Endothelial cell of umbilical vein (primary cell): ENCODE results near the gene RASA2. TPM values are rescaled to one million over a fixed set of nuclear protein-coding genes. Genes with fewer than 3 reads are reported as not detected.

Source experiments
- BruUV-seq: library from RNA; stranded (reverse); fragments of 400-500 nt; replicated peaks from 2 replicates; lab custom pipeline; 2021; lab: Mats Ljungman, UMichigan
- CTCF ChIA-PET: fragments of 300-600, 350-600 bp; sonication (Branson Sonifier 250); formaldehyde crosslinking; loops from one replicate; lab custom pipeline; 2021; ENCODE audit warnings: antibody characterized with exemption, inconsistent platforms; lab: Charles Lee
- POLR2A ChIA-PET: fragments of 300-600, 350-600 bp; sonication (Branson Sonifier 250); formaldehyde crosslinking; loops from one replicate; lab custom pipeline; 2021; ENCODE audit warnings: antibody characterized with exemption, inconsistent platforms; lab: Charles Lee
- DNase-seq: peaks from one replicate; pipeline ENCODE4 v3.0.0-alpha.2; 2011; ENCODE audit warnings: low read depth, low spot score
- FAIRE-seq: peaks from 2 replicates; lab custom pipeline; 2011; peaks lifted over from hg19 to GRCh38; lab: Jason Lieb, UNC
- H2AFZ ChIP-seq: 2 replicates; pipeline ENCODE4 v1.6.0; 2012; ENCODE audit warnings: low read depth, low read length, control low read depth, inconsistent platforms
- H3K27ac ChIP-seq: 2 replicates; pipeline ENCODE4 v1.5.1; 2011; ENCODE audit warnings: low read depth, mild to moderate bottlenecking, control low read depth, low read length, moderate library complexity; ENCODE audit not compliant: insufficient read depth
- H3K27me3 ChIP-seq, 2 experiments: 2 replicates each; pipeline versions ENCODE4 v1.6.0 to v1.6.1; 2011; ENCODE audit warnings: low read length in 2 of 2, mixed read lengths in 1 of 2; ENCODE audit not compliant: control insufficient read depth in 2 of 2, insufficient read depth in 2 of 2
- H3K36me3 ChIP-seq, 2 experiments: 2 replicates in 1 of 2; 3 replicates in 1 of 2; pipeline ENCODE4 v1.5.1; 2011; ENCODE audit warnings: low read length in 2 of 2, mild to moderate bottlenecking in 1 of 2, moderate library complexity in 1 of 2; ENCODE audit not compliant: control insufficient read depth in 2 of 2, insufficient read depth in 2 of 2; ENCODE audit errors: extremely low read depth in 1 of 2
- H3K4me1 ChIP-seq: 3 replicates; pipeline ENCODE4 v1.5.1; 2011; ENCODE audit warnings: mild to moderate bottlenecking, low read length; ENCODE audit not compliant: control insufficient read depth, insufficient read depth; ENCODE audit errors: extremely low read depth
- H3K4me2 ChIP-seq: 2 replicates; pipeline ENCODE4 v1.6.1; 2011; ENCODE audit warnings: low read length, control low read depth, mixed read lengths; ENCODE audit not compliant: insufficient read depth
- H3K4me3 ChIP-seq, 3 experiments: fragments of 200-600 bp in 1 of 3; sonication (generic), shearing (Covaris generic) in 1 of 3; replicated peaks in 1 of 3; 2 replicates each; pipeline ENCODE4 v1.5.1; 2011 to 2016; ENCODE audit warnings: control low read depth in 3 of 3, low read length in 3 of 3, mild to moderate bottlenecking in 2 of 3, inconsistent platforms in 1 of 3, low read depth in 1 of 3, moderate library complexity in 1 of 3; ENCODE audit not compliant: insufficient read depth in 1 of 3
- H3K79me2 ChIP-seq: 2 replicates; pipeline ENCODE4 v1.6.0; 2012; ENCODE audit warnings: low read length, inconsistent platforms; ENCODE audit not compliant: control insufficient read depth, insufficient read depth
- H3K9ac ChIP-seq: replicated peaks from 2 replicates; pipeline ENCODE3; 2011; ENCODE audit warnings: low read length, control low read depth; ENCODE audit not compliant: insufficient read depth; ENCODE audit errors: extremely low read depth
- H3K9me1 ChIP-seq: replicated peaks from 3 replicates; pipeline ENCODE4 v1.6.0; 2011; ENCODE audit warnings: mild to moderate bottlenecking, low read length; ENCODE audit not compliant: control insufficient read depth, insufficient read depth; ENCODE audit errors: extremely low read depth
- H3K9me3 ChIP-seq: replicated peaks from 2 replicates; pipeline ENCODE4 v1.5.1; 2012; ENCODE audit warnings: low read length, inconsistent platforms; ENCODE audit not compliant: control insufficient read depth, insufficient read depth
- H4K20me1 ChIP-seq: replicated peaks from 2 replicates; pipeline ENCODE3; 2011; ENCODE audit warnings: mild to moderate bottlenecking, low read length; ENCODE audit not compliant: control insufficient read depth, insufficient read depth; ENCODE audit errors: extremely low read depth
- CTCF ChIP-seq, 2 donors: IDR thresholded peaks; 1 replicate in 1 of 2; 2 replicates in 1 of 2; pipeline ENCODE4 v1.5.1; 2011; ENCODE audit warnings: low read length in 2 of 2, mild to moderate bottlenecking in 2 of 2, moderate library complexity in 2 of 2, control low read depth in 1 of 2, inconsistent platforms in 1 of 2, low read depth in 1 of 2; ENCODE audit not compliant: insufficient read depth in 1 of 2; ENCODE audit errors: extremely low read depth in 1 of 2
- EZH2 ChIP-seq: IDR thresholded peaks from 2 replicates; pipeline ENCODE4 v1.6.1; 2012; ENCODE audit warnings: borderline replicate concordance, low read depth, mild to moderate bottlenecking, moderate library complexity, low read length, inconsistent platforms; ENCODE audit not compliant: severe bottlenecking
- FOS ChIP-seq: IDR thresholded peaks from 2 replicates; pipeline ENCODE4 v1.6.1; 2011; ENCODE audit warnings: mild to moderate bottlenecking, low read length, moderate library complexity, borderline replicate concordance; ENCODE audit not compliant: insufficient read depth
- GATA2 ChIP-seq: IDR thresholded peaks from 2 replicates; pipeline ENCODE4 v1.7.0; 2011; ENCODE audit warnings: low read depth, mild to moderate bottlenecking, moderate library complexity, mixed read lengths, low read length; ENCODE audit not compliant: insufficient read length, insufficient read depth
- JUN ChIP-seq: IDR thresholded peaks from 2 replicates; pipeline ENCODE4 v1.6.1; 2011; ENCODE audit warnings: borderline replicate concordance, low read depth; ENCODE audit not compliant: insufficient read length, insufficient read depth
- MAX ChIP-seq: IDR thresholded peaks from 2 replicates; pipeline ENCODE4 v1.6.1; 2011; ENCODE audit not compliant: insufficient read depth, insufficient read length
- MYC ChIP-seq: IDR thresholded peaks from one replicate; pipeline ENCODE4 v1.6.1; 2011; ENCODE audit warnings: mild to moderate bottlenecking, low read depth, low read length
- POLR2A ChIP-seq: IDR thresholded peaks from 2 replicates; pipeline ENCODE4 v1.6.1; 2012; ENCODE audit warnings: low read depth, mild to moderate bottlenecking, control low read depth, low read length
- POLR2AphosphoS5 ChIP-seq: IDR thresholded peaks from 2 replicates; pipeline ENCODE4 v1.6.1; 2012; ENCODE audit warnings: low read depth, mild to moderate bottlenecking, control low read depth, low read length, moderate library complexity; ENCODE audit not compliant: insufficient read depth
- dilution Hi-C: fragments of 300-500 bp; cut with MboI; formaldehyde crosslinking; loops from one replicate; pipeline ENCODE4 v1.15.0; 2019; ENCODE audit warnings: low sequenced_read_pairs; ENCODE audit not compliant: extremely low pct_ligation_motif_present
- intact Hi-C: fragments of 100-400 bp; cut with micrococcal nuclease; formaldehyde crosslinking; loops from one replicate; pipeline ENCODE4 v1.10.0; 2022
- polyA plus RNA-seq, 4 experiments: library from polyadenylated mRNA; depleted of rRNA in 3 of 4; stranded (reverse) in 3 of 4; unstranded in 1 of 4; fragments of >200 nt; gene quantifications; 2 replicates each; pipeline versions ENCODE4 v1.2.1 to v1.2.3, GENCODE V29; 2011 to 2012; ENCODE audit warnings: missing spikeins in 1 of 4
- total RNA-seq: library from RNA; stranded (reverse); gene quantifications from 2 replicates; pipeline ENCODE4 v1.2.3, GENCODE V29; 2021

Gene RASA2
- total and polyA plus RNA-seq, 2 donors (not counting 3 experiments of a cell fraction or from before 2014, with no cell fraction given) = 3.1 to 20.2 TPM

GRCh38 chr3:141462176-141462859, 24.5 kb upstream of the RASA2 start:
- no TSS peak for BruUV-seq

More at GRCh38 chr3:141462176-141462859, 24.5 kb upstream of the RASA2 start:
- Histone ChIP-seq H3K27me3 (no peaks in the 10 kb centered on the region), H3K9me3 (no peaks in the 10 kb centered on the region), H4K20me1 (no peaks in the 10 kb centered on the region), H3K9me1 (no peaks in the 10 kb centered on the region), H3K4me2 (no peak overlapping the region), H3K27ac (no peak overlapping the region), H3K9ac (no peak overlapping the region), H2AFZ (no peak overlapping the region), H3K36me3 (no peaks in the 10 kb centered on the region), H3K4me3 (no peak overlapping the region), H3K4me1 (no peaks in the 10 kb centered on the region), H3K79me2 (no peaks in the 10 kb centered on the region)
- intact Hi-C loops (loop anchor here (5.0 kb wide), 1 partner anchor 450 kb away; no protein-coding TSS in a partner anchor), dilution Hi-C loops (no loop called here)
- ChIA-PET POLR2A (no interaction called here), CTCF (interaction anchor here (1.7 to 8.2 kb wide), 2 partner anchors 100 to 151 kb away, joined by 5 to 222 read pairs; no protein-coding TSS in a partner anchor)
- FAIRE-seq = no peak
- no peak for TF ChIP-seq FOS
- no peak for TF ChIP-seq CTCF (IDR thresholded peaks at IDR 0.05; ENCODE audit: extremely low read depth in 1 of 2, insufficient read depth in 1 of 2, low read depth in 1 of 2, low read length in 2 of 2)
- no peak for TF ChIP-seq MYC
- TF ChIP-seq POLR2A = no peak
- no peak for TF ChIP-seq EZH2
- TF ChIP-seq MAX = no peak
- TF ChIP-seq GATA2 = no peak
- no peak for TF ChIP-seq POLR2AphosphoS5
- TF ChIP-seq JUN = no peak
- no peak for DNase-seq
